Stimulated activated CD8-positive, alpha-beta memory T cell treated with anti-CD3 and anti-CD28 coated beads, Interleukin-2, amount 100 ng/mL, for 1 hour (primary cell): ENCODE data around the gene PLAAT2.
"Not testable (repeated sequence)": the region's sequence is repeated elsewhere in the genome, so short reads cannot be mapped to it uniquely, and the experiment has no call there.

Experiments
- DNase-seq, 2 donors: peaks; one replicate each; pipeline ENCODE4 v3.0.0-alpha.2; 2020; ENCODE audit warnings: low read depth in 2 of 2

Gene PLAAT2

GRCh38 chr11:63563201-63564055 is at the start of gene PLAAT2:
Gene PLAAT2, minus strand, starts transcription at chr11:63563379. Its CDS starts 55 bp downstream, at chr11:63563324.
- DNase-seq = no peak

- DNase-seq = no peak
Measured at GRCh38 chr11:63612181-63612580, 49.0 kb upstream of the PLAAT2 start.

- no peak for DNase-seq
Measured at GRCh38 chr11:63611395-63611747, 48.2 kb upstream of the PLAAT2 start.

GRCh38 chr11:63610604-63611394 is 47.6 kb upstream of the PLAAT2 start:
- no peak for DNase-seq

GRCh38 chr11:63609971-63610580 is 46.9 kb upstream of the PLAAT2 start:
- no peak for DNase-seq

GRCh38 chr11:63609536-63609935 is 46.4 kb upstream of the PLAAT2 start:
- DNase-seq = no peak

GRCh38 chr11:63608353-63609345 is 45.5 kb upstream of the PLAAT2 start:
- no peak for DNase-seq

- no peak for DNase-seq
Measured at GRCh38 chr11:63603180-63603518, 40.0 kb upstream of the PLAAT2 start.

- DNase-seq = not testable (repeated sequence)
Measured at GRCh38 chr11:63602290-63603179, 39.4 kb upstream of the PLAAT2 start.

- no peak for DNase-seq
Measured at GRCh38 chr11:63599211-63600122, 36.3 kb upstream of the PLAAT2 start.

- no peak for DNase-seq
Measured at GRCh38 chr11:63598556-63598955, 35.4 kb upstream of the PLAAT2 start.

- no peak for DNase-seq
Measured at GRCh38 chr11:63595296-63595695, 32.1 kb upstream of the PLAAT2 start.

GRCh38 chr11:63592975-63593395 is 29.8 kb upstream of the PLAAT2 start:
- no peak for DNase-seq

- no peak for DNase-seq
Measured at GRCh38 chr11:63590024-63590788, 27.0 kb upstream of the PLAAT2 start.

GRCh38 chr11:63589000-63589399 is 25.8 kb upstream of the PLAAT2 start:
- DNase-seq = no peak

- DNase-seq = no peak
Measured at GRCh38 chr11:63586451-63587166, 23.4 kb upstream of the PLAAT2 start.

GRCh38 chr11:63583357-63583677 is 20.1 kb upstream of the PLAAT2 start:
- DNase-seq = no peak

GRCh38 chr11:63581224-63581623 is 18.0 kb upstream of the PLAAT2 start:
- not testable (repeated sequence) for DNase-seq
